PC-3 (cell line): ENCODE measurements around the gene ZFP28. TPM values are rescaled to one million over a fixed set of nuclear protein-coding genes. Genes with fewer than 3 reads are reported as not detected.

ENCODE experiments used
- ATAC-seq: fragments of 200-7000 bp; cut with Tn5 transposase; 2 replicates; pipeline ENCODE4 v1.9.1; 2020; ENCODE audit warnings: mild to moderate bottlenecking, moderate library complexity
- BruUV-seq: library from RNA; stranded (reverse); fragments of 400-500 nt; replicated peaks from 2 replicates; lab custom pipeline; 2021; lab: Mats Ljungman, UMichigan
- CTCF ChIA-PET: fragments of 300-600 bp; sonication (Branson Sonifier 250); formaldehyde crosslinking; loops from one replicate; lab custom pipeline; 2022; ENCODE audit warnings: antibody characterized with exemption; lab: Charles Lee
- POLR2A ChIA-PET: fragments of 300-600 bp; sonication (Branson Sonifier 250); formaldehyde crosslinking; loops from one replicate; lab custom pipeline; 2022; ENCODE audit warnings: antibody characterized with exemption; ENCODE audit not compliant: unreplicated experiment; lab: Charles Lee
- DNase-seq: peaks from one replicate; pipeline ENCODE4 v3.0.0-alpha.2; 2015
- H2AFZ ChIP-seq: fragments of 300-600 bp; sonication (generic); 2 replicates; pipeline ENCODE4 v1.6.0; 2016; ENCODE audit warnings: antibody characterized with exemption, low read length
- H3F3A ChIP-seq: fragments of 300-600 bp; sonication (generic); one replicate; pipeline ENCODE4 v1.6.0; 2017; ENCODE audit warnings: antibody characterized with exemption, low read length, control low read depth, mild to moderate bottlenecking; ENCODE audit not compliant: unreplicated experiment
- H3K27ac ChIP-seq: fragments of 300-600 bp; sonication (generic); 2 replicates; pipeline ENCODE4 v1.5.1; 2016; ENCODE audit warnings: mild to moderate bottlenecking, low read length
- H3K27me3 ChIP-seq: fragments of 300-600 bp; sonication (generic); 2 replicates; pipeline ENCODE4 v1.6.1; 2016; ENCODE audit warnings: low read length, mixed read lengths
- H3K36me3 ChIP-seq: fragments of 300-600 bp; sonication (generic); 2 replicates; pipeline ENCODE4 v1.6.1; 2016; ENCODE audit warnings: low read depth, mixed run types, low read length, mixed read lengths
- H3K4me1 ChIP-seq: fragments of 300-600 bp; sonication (generic); 2 replicates; pipeline ENCODE4 v1.5.1; 2016; ENCODE audit warnings: low read length; ENCODE audit not compliant: insufficient read depth
- H3K4me2 ChIP-seq: fragments of 300-600 bp; sonication (generic); 2 replicates; pipeline ENCODE4 v1.6.0; 2016; ENCODE audit warnings: low read length
- H3K4me3 ChIP-seq: fragments of 300-600 bp; sonication (generic); 2 replicates; pipeline ENCODE4 v1.5.1; 2016; ENCODE audit warnings: mild to moderate bottlenecking, low read length, mixed read lengths
- H3K79me2 ChIP-seq: fragments of 300-600 bp; sonication (generic); 2 replicates; pipeline ENCODE4 v1.6.1; 2017; ENCODE audit warnings: low read length, mixed read lengths
- H3K9ac ChIP-seq: fragments of 300-600 bp; sonication (generic); 2 replicates; pipeline ENCODE4 v1.6.0; 2016; ENCODE audit warnings: mild to moderate bottlenecking, low read length
- H3K9me2 ChIP-seq: fragments of 300-600 bp; sonication (generic); replicated peaks from 2 replicates; pipeline ENCODE4 v1.6.1; 2016; ENCODE audit warnings: mixed run types, low read length, mixed read lengths
- H3K9me3 ChIP-seq: fragments of 300-600 bp; sonication (generic); 2 replicates; pipeline ENCODE4 v1.6.1; 2016; ENCODE audit warnings: low read length, mixed read lengths
- H4K20me1 ChIP-seq: fragments of 300-600 bp; sonication (generic); 2 replicates; pipeline ENCODE4 v1.6.1; 2016; ENCODE audit warnings: low read length, mixed read lengths
- CTCF ChIP-seq: fragments of 300-600 bp; sonication (generic); conservative IDR thresholded peaks from 2 replicates; pipeline ENCODE4 v1.5.1; 2017; ENCODE audit warnings: antibody characterized with exemption, low read depth, mild to moderate bottlenecking, low read length
- EZH2 ChIP-seq: fragments of 300-600 bp; sonication (generic); IDR thresholded peaks from one replicate; pipeline ENCODE4 v1.6.1; 2017; ENCODE audit warnings: antibody characterized with exemption, mild to moderate bottlenecking, low read length; ENCODE audit not compliant: unreplicated experiment
- EZH2phosphoT487 ChIP-seq: fragments of 300-600 bp; sonication (generic); IDR thresholded peaks from 2 replicates; pipeline ENCODE4 v1.6.1; 2018; ENCODE audit warnings: mild to moderate bottlenecking, antibody characterized with exemption, low read length, borderline replicate concordance
- intact Hi-C: fragments of 100-400 bp; cut with micrococcal nuclease; formaldehyde crosslinking; loops from 2 replicates; pipeline ENCODE4 v1.9.0; 2023
- total RNA-seq: library from RNA; depleted of rRNA; stranded (reverse); fragments of >200 nt; gene quantifications from 2 replicates; pipeline ENCODE4 v1.2.3, GENCODE V29; 2014

The ZFP28 gene
- total RNA-seq, 1 experiment from 2014 or later = 0.58 TPM

- H3K4me2 ChIP-seq = no peak overlapping the region
- no peak for DNase-seq
- H2AFZ ChIP-seq = no peak overlapping the region
- no peak overlapping the region for H3K9ac ChIP-seq
- TF ChIP-seq EZH2phosphoT487 = no peak
- no peak for TF ChIP-seq EZH2
- H3K4me3 ChIP-seq = no peak overlapping the region
- no TSS peak for BruUV-seq
- intact Hi-C loops = no loop called here
- H3K27ac ChIP-seq = no peak overlapping the region
- peaks cover 15% of the 10 kb centered on the region for H3K36me3 ChIP-seq
- no peaks in the 10 kb centered on the region for H3K27me3 ChIP-seq
- CTCF ChIA-PET = no interaction called here
- ATAC-seq = no peak
- H3K9me3 ChIP-seq = peaks cover 77% of the 10 kb centered on the region
- H3K4me1 ChIP-seq = no peaks in the 10 kb centered on the region
- H3F3A ChIP-seq = no peaks in the 10 kb centered on the region
- H4K20me1 ChIP-seq = no peaks in the 10 kb centered on the region
- no peaks in the 10 kb centered on the region for H3K79me2 ChIP-seq
- no peaks in the 10 kb centered on the region for H3K9me2 ChIP-seq
- POLR2A ChIA-PET = no interaction called here
Observed at GRCh38 chr19:56525214-56525860, 13.4 kb upstream of the ZFP28 start.

DNA sequence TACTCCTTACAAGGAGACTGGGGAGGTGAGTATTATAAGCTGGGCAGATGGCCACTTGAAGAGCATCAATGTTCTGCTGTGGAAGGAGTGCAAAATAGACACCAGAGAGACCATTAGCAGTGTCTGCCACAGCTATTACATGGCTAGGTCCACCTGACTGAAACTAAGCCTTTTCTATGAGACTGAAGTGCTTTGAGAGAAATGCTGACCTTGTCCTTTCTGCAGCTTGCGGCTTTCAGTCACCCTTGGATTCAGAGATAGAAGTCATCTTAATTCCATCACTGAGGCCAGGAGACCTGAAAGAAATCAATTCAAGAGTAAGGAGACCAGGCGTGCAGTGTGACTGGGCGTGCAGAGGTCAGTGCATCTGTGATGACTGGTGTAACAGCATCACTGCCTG is 1.3 kb upstream of the ZFP28 start:
- H3K9me2 ChIP-seq = no peaks in the 10 kb centered on the region
- ChIA-PET POLR2A (no interaction called here), CTCF (no interaction called here)
- no peaks in the 10 kb centered on the region for H4K20me1 ChIP-seq
- DNase-seq (no peak), ATAC-seq (no peak)
- peaks cover 60% of the 10 kb centered on the region for H3K9me3 ChIP-seq
- H3F3A ChIP-seq = no peaks in the 10 kb centered on the region
- no peak overlapping the region for H3K4me3 ChIP-seq
- H3K9ac ChIP-seq = no peak overlapping the region
- no peaks in the 10 kb centered on the region for H3K27me3 ChIP-seq
- H3K27ac ChIP-seq = no peak overlapping the region
- TF ChIP-seq EZH2 (no peak), CTCF (no peak), EZH2phosphoT487 (no peak)
- no peaks in the 10 kb centered on the region for H3K36me3 ChIP-seq
- H2AFZ ChIP-seq = no peak overlapping the region
- BruUV-seq = no TSS peak
- no peak overlapping the region for H3K4me2 ChIP-seq
- no peaks in the 10 kb centered on the region for H3K79me2 ChIP-seq
- H3K4me1 ChIP-seq = no peaks in the 10 kb centered on the region
- intact Hi-C loops = no loop called here

- Histone ChIP-seq H3K4me1 (no peaks in the 10 kb centered on the region), H2AFZ (no peak overlapping the region; the same call in 1 of the 2 replicates), H3K9me2 (no peaks in the 10 kb centered on the region), H3K36me3 (no peaks in the 10 kb centered on the region), H4K20me1 (no peaks in the 10 kb centered on the region), H3K27me3 (no peaks in the 10 kb centered on the region), H3K4me2 (no peak overlapping the region), H3K4me3 (peak overlapping the region; percentile 54; the same call in 1 of the 2 replicates), H3K9me3 (peaks cover 58% of the 10 kb centered on the region), H3K27ac (no peak overlapping the region), H3K79me2 (no peaks in the 10 kb centered on the region), H3F3A (no peaks in the 10 kb centered on the region), H3K9ac (no peak overlapping the region)
- no TSS peak for BruUV-seq
- no peak for TF ChIP-seq EZH2phosphoT487
- no peak for TF ChIP-seq CTCF
- TF ChIP-seq EZH2 = no peak
- ChIA-PET POLR2A (no interaction called here), CTCF (no interaction called here)
- intact Hi-C loops = no loop called here
- DNase-seq (peak; percentile 31), ATAC-seq (peak; percentile 77)
Observed at GRCh38 chr19:56538254-56538760, 441 bp upstream of the ZFP28 start.
